Stimulated activated CD8-positive, alpha-beta memory T cell treated with anti-CD3 and anti-CD28 coated beads, Interleukin-12 subunit alpha, Interleukin-12 subunit beta, amount 100 ng/mL, for 24 hours (primary cell): ENCODE results near the gene MOB3B.

ENCODE experiments used
- DNase-seq: peaks from one replicate; pipeline ENCODE4 v3.0.0-alpha.2; 2020; ENCODE audit errors: extremely low read depth

MOB3B gene

GRCh38 chr9:27367921-27368315, 161.7 kb downstream of the MOB3B start:
- DNase-seq: no peak

GRCh38 chr9:27367175-27367798, 162.3 kb downstream of the MOB3B start:
- DNase-seq: no peak

GRCh38 chr9:27365707-27366376, 163.8 kb downstream of the MOB3B start:
- DNase-seq: no peak

GRCh38 chr9:27362447-27363210, 167.0 kb downstream of the MOB3B start:
- DNase-seq: no peak

GRCh38 chr9:27361492-27361891, 168.1 kb downstream of the MOB3B start:
- DNase-seq: no peak

GRCh38 chr9:27359763-27360162, 169.9 kb downstream of the MOB3B start:
- no peak for DNase-seq

- DNase-seq: no peak
These were observed 171.6 kb downstream of the MOB3B start for GRCh38 chr9:27358007-27358406.

GRCh38 chr9:27356446-27356845, 173.2 kb downstream of the MOB3B start:
- DNase-seq: no peak

GRCh38 chr9:27355166-27355565, 174.4 kb downstream of the MOB3B start:
- no peak for DNase-seq

GRCh38 chr9:27353474-27354229, 176.0 kb downstream of the MOB3B start:
- DNase-seq: no peak

- DNase-seq: no peak
These were observed 176.5 kb downstream of the MOB3B start for GRCh38 chr9:27353166-27353473.

- no peak for DNase-seq
These were observed 177.0 kb downstream of the MOB3B start for GRCh38 chr9:27352457-27353165.

- no peak for DNase-seq
These were observed 178.2 kb downstream of the MOB3B start for GRCh38 chr9:27351438-27351837.

GRCh38 chr9:27350382-27350976, 179.1 kb downstream of the MOB3B start:
- no peak for DNase-seq

- no peak for DNase-seq
These were observed 179.9 kb downstream of the MOB3B start for GRCh38 chr9:27349698-27350080.

- DNase-seq: no peak
These were observed 180.6 kb downstream of the MOB3B start for GRCh38 chr9:27348785-27349697.

- no peak for DNase-seq
These were observed 181.7 kb downstream of the MOB3B start for GRCh38 chr9:27347889-27348288.

GRCh38 chr9:27344776-27345175, 184.8 kb downstream of the MOB3B start:
- no peak for DNase-seq

GRCh38 chr9:27341545-27342294, 187.9 kb downstream of the MOB3B start:
- no peak for DNase-seq
